Measurements from ENCODE around the gene SERGEF.

SERGEF gene

DNA sequence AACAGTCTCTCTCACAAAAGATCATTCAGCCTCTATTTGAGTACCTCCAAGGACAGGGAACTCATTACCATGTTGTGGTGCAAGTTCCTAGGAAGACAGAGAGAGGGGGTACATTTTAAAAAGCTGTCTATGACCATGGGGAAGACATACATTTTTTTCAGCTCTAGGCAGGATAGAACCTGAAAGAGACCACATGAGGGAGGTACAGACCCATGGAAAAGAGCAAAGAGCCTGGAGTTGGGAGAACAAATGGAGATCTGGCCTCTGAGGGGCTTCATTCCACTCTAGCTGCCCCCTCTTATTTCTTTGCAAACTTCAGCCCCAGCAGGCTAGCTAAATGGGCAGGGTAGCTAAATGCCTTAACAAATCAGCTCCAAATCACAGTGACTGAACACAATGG, 241.9 kb downstream of the SERGEF start:
- no peak for DNase-seq (ENCODE audit: low spot score)

DNA sequence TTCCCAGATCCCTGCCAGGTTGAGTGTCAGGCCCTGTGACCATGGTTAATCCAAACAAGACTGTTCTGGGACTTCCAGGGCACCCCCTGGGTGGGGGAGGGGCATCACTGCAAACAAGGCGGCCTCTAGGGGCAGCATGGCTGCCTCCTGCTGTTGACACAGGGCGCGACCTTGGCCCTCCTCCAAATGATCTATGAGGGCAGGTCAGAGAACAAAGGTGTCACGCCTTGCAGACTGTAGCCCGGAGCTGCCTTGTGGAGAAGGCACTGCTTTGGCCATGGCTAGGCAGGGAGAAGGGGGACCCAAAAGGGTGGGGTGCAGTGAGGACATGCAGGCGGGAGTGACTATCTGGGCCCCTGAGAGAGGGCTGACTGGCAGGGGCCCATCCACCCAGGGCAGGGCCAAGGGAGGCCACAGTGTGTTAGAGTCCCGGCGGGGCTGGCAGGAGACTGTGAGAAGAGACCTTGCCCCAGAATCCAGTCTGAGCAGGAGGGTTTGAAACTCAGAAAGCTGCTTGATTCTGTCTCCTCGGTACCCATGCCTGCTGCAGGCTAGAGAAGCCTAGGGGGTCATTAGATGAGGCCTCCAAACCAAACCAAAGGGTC, 242.7 kb downstream of the SERGEF start:
- peak; percentile 26 for DNase-seq (ENCODE audit: low spot score)

DNA sequence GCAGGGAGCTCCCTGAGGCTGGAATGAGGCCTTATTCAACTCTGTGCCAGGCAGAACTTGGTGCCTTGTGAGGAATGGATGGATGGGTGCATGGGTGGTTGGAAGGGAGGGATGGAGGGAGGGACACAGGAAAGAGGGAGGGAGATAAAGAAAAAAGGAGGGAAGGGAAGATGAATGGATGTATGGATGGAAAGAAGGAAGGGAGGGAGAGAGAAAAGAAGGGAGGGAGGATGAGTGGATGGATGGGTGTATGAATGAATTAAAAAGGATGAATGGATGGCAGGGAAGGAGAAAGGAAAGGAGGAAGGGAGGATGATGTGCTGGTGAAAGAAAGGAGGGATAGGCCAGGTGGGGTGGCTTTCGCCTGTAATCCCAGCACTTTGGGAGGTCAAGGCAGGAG, 243.6 kb downstream of the SERGEF start:
- DNase-seq (ENCODE audit: low spot score): no peak

DNA sequence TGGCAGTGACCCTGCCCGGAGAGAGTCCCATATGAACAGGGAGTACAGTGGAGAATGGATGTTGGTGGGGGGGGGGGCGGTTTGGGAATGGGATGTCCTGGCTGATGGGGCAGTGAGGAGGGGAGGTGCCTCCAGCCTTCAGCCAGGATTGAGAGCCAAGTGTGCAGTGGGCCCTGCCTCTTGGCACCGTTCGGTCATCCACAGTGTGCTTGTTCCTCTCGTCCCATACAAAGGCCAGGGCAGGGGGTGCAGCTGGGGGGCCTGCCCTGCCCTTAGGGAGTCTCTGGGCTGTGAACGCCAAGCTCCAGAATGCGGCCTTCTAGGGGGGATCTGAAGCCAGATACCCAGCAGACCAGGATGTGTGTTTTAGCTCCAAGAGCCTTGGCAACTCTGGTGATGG, 244.3 kb downstream of the SERGEF start:
- no peak for DNase-seq (ENCODE audit: low spot score)

DNA sequence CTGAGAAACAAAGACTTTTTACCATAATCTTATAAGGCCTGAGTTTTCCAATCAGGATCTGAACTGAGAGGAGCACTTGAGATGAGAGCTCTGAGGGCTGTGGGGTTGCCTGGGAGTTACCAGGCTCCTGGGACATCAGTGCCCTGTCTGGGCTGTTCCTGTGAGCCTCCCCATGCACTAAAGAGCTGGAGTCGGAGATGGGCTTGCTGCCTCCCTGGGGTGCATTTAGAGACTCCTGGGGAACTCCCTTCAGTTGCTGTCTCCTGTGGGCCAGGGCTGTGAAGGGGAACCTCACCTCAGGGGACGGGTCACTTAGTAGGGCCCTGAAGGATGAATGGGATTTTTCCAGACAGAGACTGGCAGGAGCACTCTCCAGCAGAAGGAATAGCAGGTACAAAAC, 244.9 kb downstream of the SERGEF start:
- no peak for DNase-seq (ENCODE audit: low spot score)

DNA sequence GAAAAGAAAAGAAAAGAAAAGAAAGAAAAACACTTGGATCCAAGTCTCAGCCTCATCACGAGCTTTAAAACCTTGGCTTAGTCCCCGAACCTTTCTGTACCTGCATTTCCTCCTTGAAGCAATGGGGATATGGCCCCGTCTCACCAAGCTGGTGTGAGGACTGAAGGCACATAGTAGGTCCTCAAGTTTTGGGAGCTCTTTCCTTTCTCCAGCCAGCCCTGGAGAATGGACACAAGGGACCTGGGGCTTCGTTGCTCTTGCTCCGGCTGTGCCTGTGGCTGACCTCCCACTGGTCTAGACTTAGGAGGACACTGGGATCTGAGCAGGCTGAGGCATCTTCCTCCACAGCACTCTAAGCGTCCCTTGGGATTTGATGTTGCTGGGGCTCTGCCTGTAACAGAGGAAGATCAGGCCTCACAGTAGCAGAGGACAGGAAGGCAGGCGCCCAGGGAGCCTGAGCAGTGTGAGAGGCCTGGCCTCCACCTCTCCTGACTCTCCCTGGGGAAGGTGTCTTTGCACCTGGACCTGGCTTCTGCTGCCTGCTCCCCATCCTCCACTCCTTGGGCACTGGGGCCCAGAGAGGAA, 245.5 kb downstream of the SERGEF start:
- DNase-seq (ENCODE audit: low spot score): no peak

DNA sequence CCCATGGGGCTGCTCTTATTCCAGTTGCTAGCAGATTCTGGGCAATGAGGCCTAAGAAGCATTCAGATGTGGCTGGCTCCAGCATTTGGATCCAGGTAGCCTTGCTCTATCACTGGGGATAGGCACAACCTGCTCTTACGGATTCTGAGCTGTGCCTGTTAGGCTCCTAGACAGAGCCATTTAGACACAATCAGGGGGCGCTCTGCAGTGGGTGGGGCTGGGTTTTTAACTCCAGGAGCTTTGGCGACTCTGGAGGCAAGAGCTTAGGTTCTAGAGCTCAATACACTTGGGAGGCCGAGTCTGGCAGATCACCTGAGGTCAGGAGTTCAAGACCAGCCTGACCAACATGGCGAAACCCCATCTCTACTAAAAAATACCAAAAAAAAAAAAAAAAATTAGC, 246.3 kb downstream of the SERGEF start:
- DNase-seq (ENCODE audit: low spot score): no peak

DNA sequence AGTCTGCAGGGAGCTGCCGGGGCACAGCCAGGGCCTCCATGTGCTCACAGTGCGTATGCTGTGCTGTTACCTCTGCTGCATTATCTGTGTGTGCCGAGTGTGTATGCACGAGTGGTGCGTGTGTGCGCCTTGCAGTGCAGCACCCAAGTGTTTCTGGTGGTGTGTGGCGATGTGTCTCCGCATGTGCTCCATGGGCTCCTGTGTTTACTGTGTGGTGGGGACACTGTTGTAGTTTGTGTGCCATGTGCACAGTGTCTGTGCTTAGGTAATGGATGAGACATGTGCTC, 246.8 kb downstream of the SERGEF start:
- DNase-seq (ENCODE audit: low spot score): no peak

DNA sequence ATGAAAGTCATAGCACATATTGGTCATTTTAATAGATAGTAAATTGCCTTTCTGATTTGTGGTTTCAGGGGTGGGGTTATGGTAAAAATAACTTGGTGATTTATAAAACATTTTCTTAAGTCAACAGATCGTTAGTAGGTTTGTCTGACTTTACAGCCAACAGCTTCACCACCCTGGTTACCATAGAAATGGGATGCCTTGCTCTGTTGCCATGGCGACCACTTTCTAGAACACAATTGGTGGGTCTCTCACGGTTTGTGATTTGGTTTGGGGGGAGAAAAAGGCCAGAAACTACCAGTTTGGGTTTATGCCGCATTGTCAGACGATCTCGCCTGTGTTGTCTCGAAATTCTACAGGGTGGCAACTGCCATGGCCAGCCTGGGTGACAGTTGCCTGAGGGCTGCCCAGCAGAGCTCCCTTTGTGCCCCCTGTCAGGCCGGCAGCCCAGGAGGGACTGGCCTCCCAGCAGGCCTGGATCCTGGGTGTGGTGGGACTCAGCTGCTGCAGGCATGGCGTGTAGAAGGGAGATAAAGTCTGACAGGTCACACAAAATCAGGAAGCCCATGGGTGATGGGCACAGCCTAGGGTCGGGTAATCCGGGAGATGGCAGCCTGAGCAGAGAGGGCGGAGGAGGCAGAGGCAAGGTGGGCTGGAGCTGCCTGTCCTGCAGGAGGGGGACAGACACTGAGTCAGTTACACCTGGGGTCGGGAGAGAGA, 247.3 kb downstream of the SERGEF start:
- no peak for DNase-seq (ENCODE audit: low spot score)

DNA sequence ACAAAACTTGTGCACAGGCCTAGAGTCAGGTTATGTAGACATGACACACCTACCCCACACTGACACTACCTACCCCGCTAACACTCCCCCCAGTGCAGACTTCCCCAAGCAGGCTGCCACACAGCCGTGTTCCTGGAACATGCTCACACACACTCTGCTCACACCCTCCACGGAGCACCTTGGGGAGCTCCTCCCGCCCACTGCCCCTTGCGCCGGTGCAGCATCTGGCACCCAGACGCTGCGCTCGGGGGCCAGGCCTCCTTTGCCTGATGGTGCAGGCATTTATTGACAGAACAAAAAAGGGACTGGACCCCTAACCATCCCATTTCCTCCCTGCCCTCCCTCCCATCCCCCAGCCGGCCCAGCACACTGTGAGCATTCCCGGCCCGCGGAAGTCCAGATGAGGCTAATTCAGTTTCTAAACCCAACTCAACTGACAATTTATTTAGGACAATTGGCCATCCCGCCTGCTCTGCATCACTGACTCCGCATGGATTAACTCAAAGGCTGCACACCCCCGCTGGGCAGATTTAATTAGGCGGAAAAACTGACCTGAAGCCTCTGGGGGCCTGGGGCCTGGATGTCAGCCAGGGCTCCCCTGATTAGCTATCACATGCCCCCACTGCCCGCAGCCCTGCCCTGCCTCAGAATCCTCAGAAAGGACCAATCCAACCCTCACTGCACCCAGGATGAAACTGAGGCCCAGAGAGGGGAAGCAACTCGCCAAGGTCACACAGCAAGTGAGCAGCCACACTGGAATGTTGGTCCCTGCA, 248.2 kb downstream of the SERGEF start:
- DNase-seq (ENCODE audit: low spot score): no peak

DNA sequence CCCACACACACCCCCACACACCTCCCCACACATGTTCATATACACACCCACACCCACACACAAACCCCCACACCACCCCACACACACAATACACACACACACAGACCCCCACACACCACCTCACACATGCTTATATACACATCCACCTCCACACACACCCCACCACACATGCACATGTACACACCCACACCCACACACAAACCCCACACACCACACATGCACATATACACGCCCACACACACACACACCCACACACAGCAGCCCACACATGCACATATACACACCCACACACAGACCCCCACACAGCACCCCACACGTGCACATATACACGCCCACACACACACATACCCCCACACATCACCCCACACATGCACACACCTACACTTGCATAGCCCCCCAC, 249.1 kb downstream of the SERGEF start:
- DNase-seq (ENCODE audit: low spot score): no peak

DNA sequence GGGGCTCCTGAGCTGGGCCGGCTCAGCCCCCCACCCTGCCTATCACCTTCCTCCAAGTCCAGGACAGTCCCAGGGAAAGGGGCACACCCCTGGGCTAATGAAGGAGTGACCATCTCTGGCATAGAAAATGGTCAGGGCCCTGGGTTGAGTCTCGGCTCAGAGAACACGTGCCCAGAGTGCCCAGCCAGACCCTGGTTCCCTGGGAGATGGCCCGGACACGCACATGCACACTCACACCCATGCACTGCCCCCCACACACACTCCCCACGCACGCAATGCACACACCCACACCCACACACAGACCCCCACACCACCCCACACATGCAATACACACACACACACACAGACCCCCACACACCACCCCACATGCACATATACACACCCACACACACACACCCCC, 249.6 kb downstream of the SERGEF start:
- DNase-seq (ENCODE audit: low spot score): no peak

DNA sequence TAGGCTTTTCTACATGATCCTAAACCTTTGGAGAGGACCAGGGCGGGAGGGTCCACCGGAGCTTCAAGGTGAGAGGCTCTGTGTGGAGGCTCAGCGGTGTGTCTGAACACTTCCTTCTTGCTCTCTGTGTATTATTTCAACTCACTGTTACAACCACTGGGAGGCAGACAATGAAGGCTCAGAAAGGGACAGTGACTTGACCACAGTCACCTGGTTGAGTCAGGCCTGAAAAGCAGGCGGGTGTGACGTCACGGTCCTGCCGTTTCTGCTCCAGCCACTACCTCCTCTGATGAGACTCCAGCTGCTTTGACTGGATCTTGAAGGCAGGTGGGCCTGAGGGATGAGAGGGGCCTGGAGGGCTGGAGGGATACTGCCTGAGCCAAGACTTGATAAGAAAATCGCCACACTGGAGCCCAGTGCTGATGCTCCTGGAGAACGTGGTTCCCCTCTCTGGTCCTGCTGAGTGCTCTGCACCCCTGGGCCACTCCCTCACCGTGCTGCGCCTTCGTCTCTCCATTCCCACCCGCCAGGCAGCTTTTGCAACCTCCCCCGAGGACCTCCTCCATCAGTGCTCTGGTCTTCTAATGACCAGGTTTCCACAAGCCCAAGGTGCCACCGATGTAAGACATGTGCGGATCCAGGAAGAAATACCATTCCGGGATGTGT, 250.4 kb downstream of the SERGEF start:
- DNase-seq (ENCODE audit: low spot score): no peak

DNA sequence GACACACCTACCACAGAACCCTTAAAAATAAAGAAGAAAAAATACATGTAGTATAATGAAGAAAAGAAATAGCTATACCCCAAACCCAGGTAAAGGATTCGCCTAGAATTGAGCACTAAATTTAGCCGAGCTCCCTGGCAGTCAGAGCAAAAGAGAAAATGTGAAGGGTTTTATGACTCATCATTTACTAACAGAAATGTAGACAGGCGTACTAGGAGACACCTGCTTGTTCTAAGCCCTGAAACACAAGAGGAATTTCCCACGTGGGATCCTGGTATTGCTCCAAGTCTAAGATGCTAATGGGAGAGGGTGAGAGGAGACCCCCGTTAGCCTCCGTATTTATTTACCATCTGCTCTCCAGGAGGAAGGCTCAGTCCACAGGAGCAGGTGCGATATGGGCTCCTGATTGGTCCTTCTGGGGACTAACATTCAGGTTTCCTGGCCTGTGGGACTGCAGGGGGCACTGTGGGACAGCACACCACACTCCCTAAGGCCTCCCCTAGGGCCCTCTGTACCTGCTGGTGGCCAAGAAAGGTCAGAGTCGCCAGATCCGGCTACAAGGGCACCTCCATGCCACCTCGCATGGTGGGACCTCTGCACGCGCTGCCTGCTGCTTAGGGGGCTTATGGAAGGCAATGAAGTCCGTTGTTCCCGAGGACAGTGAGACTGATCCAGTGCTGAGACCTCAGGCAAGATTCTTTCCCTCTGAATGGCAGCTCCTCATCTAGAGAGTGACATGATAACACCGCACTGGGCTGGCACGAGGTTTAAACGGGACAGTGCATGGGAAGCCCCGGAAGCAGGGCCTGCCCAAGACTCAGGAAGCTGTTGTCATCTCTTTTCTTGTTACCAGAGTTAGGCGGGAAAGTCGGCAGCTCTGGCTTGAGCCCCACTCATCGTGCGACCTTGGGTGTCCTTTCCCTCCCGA, 252.5 kb downstream of the SERGEF start:
- DNase-seq (ENCODE audit: low spot score): peak; percentile 50

DNA sequence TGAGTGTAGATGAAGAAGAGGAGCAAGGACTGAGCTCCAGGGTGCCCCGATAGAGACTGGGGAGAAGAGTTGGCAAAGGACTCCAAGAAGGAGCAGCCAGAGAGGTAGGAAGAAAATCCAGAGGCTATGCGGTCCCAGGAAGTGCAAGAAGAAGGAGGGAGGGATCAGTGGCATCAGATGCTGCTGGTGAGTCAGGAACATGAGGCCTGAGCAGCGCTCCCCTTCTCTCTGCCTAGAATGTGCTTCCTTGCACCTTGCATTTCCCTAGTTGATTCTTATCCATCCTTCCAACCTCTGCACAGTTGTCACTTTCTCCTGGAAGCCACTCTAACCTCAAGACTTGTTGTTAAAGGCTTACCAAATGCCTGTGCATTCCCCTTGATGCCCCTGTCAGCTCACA, 257.0 kb downstream of the SERGEF start:
- no peak for DNase-seq (ENCODE audit: low spot score)

DNA sequence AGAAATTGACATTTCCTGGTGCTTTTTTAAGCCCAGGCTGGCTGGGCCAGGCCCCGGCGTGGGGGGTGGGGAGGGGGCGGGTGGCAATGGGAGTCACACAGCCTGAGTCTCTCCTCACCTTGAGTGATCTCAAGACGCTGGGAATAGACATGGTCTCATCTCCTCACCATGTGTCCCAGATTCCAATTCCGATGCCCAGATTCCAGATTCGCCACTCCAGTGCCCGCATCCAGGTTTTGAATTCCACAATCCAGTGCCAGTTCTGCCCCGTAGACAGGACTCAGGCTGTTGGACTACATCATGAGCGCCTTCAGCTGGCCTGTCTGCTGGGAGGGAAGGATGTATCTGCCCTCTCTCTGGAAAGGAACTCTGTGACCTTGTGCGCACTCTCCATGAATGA, 259.2 kb downstream of the SERGEF start:
- DNase-seq (ENCODE audit: low spot score): no peak

DNA sequence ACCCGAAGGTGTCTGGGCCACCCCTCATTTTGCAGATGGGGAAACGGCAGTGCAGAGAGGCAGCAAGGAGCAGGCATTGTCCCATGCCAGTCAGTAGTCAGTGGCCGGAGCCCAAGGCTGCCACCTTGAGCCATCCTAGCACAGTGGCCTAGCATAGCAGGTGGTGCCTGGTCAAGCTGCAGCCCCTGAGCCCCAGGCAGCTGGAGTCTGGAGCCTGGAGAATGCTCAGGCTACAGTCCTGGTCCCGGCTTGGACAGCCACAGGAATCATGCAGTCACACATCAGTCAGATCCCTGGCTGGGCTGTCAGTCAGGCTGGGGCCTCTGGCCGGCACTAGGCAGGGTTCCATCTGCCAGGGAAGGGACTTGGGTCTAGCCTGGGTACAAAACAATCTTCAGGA, 259.7 kb downstream of the SERGEF start:
- DNase-seq (ENCODE audit: low spot score): no peak

DNA sequence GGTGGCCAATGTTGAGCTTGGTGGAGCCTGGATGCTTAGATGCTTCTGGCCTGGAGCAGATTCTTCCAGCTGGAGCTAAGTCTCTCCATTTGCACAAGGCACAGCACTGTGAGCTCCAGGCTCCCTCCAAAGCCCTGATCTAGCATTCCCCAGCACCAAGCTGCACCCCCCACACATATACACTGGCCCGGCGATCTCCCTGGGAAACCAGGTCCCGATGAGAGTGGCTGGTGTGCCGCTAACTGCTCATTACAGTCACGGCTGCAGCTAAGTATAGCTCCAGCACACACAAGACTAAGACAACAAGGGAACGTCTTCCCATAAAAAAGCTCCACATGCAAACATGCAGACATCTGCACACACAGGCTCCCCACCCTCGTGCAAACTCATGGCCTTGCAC, 260.7 kb downstream of the SERGEF start:
- DNase-seq (ENCODE audit: low spot score): no peak

DNA sequence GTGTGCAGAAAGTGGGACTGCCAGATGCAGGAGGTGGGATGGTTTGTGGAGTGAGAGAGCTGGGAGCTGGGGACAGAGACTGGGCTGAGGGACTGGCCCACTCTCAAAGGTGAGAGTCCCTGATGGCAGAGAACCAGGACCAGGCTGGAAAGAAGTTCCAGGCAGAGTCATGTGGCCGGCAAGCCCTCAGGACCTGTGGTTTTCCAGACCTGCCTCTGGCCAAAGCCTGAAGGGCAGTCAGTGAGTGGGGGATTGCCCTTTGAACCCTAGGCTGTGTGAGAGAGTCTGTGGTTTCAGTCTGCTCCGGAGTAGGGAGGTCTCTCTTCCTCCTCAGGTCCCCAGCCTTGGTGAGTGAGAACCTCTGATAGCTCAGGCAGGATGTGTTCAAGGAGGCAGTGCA, 261.3 kb downstream of the SERGEF start:
- DNase-seq (ENCODE audit: low spot score): no peak

DNA sequence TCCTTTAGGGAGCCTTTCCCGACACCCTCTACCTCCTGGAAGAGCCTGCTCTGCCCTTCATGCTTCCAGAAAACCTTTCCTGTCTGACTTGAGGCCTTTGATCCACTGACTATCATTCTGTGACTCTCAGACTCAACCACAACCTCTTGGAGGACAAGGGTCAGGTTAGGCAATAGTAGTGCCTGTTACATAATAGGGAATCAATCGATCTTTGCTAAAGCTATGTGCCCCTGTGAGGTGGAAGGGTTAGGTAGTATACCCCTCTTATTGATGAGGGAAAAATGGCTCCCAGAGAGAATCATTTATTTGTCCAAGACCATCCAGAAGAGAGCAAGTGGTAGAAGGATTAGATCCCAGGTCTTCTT, 262.1 kb downstream of the SERGEF start:
- DNase-seq (ENCODE audit: low spot score): no peak

DNA sequence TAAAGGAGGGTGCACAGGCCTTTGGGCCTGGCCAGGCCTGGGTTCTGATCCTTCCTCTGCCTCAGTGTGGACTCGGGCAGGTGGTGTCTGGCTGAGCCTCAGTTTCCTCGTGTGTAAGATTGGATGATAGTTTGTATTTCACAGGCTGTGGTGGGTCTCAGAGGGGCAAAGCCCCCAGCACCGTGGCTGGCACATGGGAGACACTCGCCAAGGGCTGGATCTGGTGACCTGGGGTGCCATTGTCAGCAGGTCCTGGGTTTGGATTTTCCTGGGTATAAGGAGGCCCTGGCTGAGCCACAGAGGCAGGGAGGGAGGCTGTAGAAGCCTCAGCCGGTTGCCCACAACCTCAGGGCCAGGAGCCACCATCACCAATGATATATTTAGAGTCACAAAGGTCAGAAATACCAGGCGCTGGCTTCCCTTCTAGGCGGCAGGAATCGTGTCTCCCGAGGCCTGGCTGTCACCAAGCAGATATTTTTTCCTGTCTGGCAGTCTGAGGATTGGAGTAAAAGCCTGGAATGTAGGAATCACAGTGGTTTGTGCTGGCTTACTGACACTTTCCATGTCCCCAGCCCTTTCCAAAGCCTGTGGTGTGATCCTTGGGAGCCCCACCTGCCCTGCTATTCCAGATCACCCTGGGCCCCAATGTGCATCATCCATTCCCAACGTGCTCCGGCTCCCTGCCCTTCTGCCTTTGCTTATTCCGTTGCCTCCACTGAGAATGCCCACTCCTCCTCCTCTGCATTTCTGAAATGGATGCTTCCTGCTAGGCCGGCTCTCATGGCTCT, 262.6 kb downstream of the SERGEF start:
- DNase-seq (ENCODE audit: low spot score): no peak
